Activated T-helper 9 cell treated with anti-CD3 and anti-CD28 coated beads, Interleukin-2, amount 50 U/mL, for 16 hours (primary cell): ENCODE measurements around the gene SELENON.
A peak's percentile ranks its signal among the peaks of the same experiment; 100 is the strongest.

Experiments
- DNase-seq: peaks from one replicate; pipeline ENCODE4 v3.0.0-alpha.2; 2020; ENCODE audit warnings: low read depth

Gene SELENON

GRCh38 chr1:25793585-25794170, 6.3 kb upstream of the SELENON start:
- no peak for DNase-seq

- DNase-seq, result no peak
These were observed 5.7 kb upstream of the SELENON start for GRCh38 chr1:25794325-25794724.

- no peak for DNase-seq
These were observed 4.8 kb upstream of the SELENON start for GRCh38 chr1:25795211-25795610.

- DNase-seq, result no peak
These were observed 3.8 kb upstream of the SELENON start for GRCh38 chr1:25795946-25796810.

- DNase-seq, result peak; percentile 71
These were observed 3.1 kb upstream of the SELENON start for GRCh38 chr1:25796811-25797458.

GRCh38 chr1:25797939-25798338, 2.1 kb upstream of the SELENON start:
- DNase-seq, result no peak

- no peak for DNase-seq
These were observed 1.2 kb upstream of the SELENON start for GRCh38 chr1:25798666-25799351.

- no peak for DNase-seq
These were observed 550 bp upstream of the SELENON start for GRCh38 chr1:25799352-25799934.

GRCh38 chr1:25800703-25801377, 847 bp downstream of the SELENON start:
- no peak for DNase-seq

- no peak for DNase-seq
These were observed 2.9 kb downstream of the SELENON start for GRCh38 chr1:25802915-25803314.

- DNase-seq, result no peak
These were observed 3.4 kb downstream of the SELENON start for GRCh38 chr1:25803368-25803767.

- no peak for DNase-seq
These were observed 4.4 kb downstream of the SELENON start for GRCh38 chr1:25804244-25804963.

- no peak for DNase-seq
These were observed 5.2 kb downstream of the SELENON start for GRCh38 chr1:25804964-25805862.

- no peak for DNase-seq
These were observed 5.9 kb downstream of the SELENON start for GRCh38 chr1:25805863-25806225.

GRCh38 chr1:25806418-25806817, 6.4 kb downstream of the SELENON start:
- no peak for DNase-seq

- no peak for DNase-seq
These were observed 7.7 kb downstream of the SELENON start for GRCh38 chr1:25807480-25808390.

GRCh38 chr1:25808481-25809244, 8.7 kb downstream of the SELENON start:
- no peak for DNase-seq
